ENCODE results near the gene WSB1.

Gene WSB1

DNA sequence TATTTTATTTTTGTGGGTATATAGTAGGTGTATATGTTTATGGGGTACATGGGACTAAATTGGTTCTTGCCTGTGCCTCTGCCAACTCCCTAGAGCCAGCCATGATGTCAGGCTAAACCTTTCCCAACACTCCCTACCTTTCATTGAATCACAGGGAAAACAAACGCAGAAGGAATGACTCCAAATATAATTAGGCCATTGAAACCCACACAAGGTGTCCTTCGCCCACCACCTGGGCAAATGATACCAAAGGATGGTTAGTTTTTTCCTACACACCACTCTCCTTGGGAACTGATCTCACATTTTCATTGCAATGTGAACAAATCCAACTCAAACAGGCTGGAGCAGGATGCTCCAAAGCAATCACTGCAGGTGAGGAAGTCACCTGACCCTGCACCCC is 27.5 kb downstream of the WSB1 start:
- Histone ChIP-seq H3K9me2 (replicated peaks; ENCODE audit: insufficient read depth, low read length) (no peaks in the 10 kb centered on the region), H3K4me2 (ENCODE audit: low read depth, low read length, poor library complexity, severe bottlenecking) (no peak overlapping the region), H3K27me3 (ENCODE audit: low read length) (no peaks in the 10 kb centered on the region), H2AFZ (ENCODE audit: low read depth, low read length, severe bottlenecking) (no peak overlapping the region), H3K4me3 (ENCODE audit: insufficient read depth, low read length, poor library complexity, severe bottlenecking) (no peak overlapping the region), H3K27ac (ENCODE audit: low read depth, low read length) (no peak overlapping the region), H4K20me1 (ENCODE audit: low read depth, low read length) (no peaks in the 10 kb centered on the region), H3K9me3 (ENCODE audit: insufficient read depth, low read length) (no peaks in the 10 kb centered on the region), H3K9ac (ENCODE audit: low read length) (no peak overlapping the region), H3K36me3 (ENCODE audit: low read length) (no peaks in the 10 kb centered on the region), H3F3A (ENCODE audit: insufficient read depth) (no peaks in the 10 kb centered on the region; the same call in 1 of the 2 replicates), H3K79me2 (ENCODE audit: insufficient read depth, low read length) (no peaks in the 10 kb centered on the region)
- TF ChIP-seq, protein P1, sequence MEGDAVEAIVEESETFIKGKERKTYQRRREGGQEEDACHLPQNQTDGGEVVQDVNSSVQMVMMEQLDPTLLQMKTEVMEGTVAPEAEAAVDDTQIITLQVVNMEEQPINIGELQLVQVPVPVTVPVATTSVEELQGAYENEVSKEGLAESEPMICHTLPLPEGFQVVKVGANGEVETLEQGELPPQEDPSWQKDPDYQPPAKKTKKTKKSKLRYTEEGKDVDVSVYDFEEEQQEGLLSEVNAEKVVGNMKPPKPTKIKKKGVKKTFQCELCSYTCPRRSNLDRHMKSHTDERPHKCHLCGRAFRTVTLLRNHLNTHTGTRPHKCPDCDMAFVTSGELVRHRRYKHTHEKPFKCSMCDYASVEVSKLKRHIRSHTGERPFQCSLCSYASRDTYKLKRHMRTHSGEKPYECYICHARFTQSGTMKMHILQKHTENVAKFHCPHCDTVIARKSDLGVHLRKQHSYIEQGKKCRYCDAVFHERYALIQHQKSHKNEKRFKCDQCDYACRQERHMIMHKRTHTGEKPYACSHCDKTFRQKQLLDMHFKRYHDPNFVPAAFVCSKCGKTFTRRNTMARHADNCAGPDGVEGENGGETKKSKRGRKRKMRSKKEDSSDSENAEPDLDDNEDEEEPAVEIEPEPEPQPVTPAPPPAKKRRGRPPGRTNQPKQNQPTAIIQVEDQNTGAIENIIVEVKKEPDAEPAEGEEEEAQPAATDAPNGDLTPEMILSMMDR (IDR thresholded peaks at IDR 0.05; ENCODE audit: insufficient read depth, low read length, poor library complexity, severe bottlenecking): no peak
- TF ChIP-seq EZH2phosphoT487 (conservative IDR thresholded peaks at IDR 0.05; ENCODE audit: low read length): no peak

DNA sequence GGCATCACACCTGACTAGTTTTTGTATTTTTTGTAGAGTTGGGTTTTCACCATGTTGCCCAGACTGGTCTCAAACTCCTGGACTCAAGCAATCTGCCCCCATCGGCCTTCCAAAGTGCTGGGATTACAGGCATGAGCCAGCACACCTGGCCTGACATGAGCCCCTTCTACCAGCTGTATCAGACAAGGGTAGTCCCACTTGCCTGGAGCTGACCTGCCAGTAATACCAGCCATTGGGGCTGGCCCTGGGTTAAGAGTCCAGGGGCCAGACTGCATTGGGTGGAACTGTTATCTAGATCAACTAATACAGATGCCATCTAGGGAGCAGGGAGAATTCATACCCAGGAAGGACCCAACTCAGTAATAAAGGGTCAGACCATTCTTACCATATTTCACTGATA is 28.1 kb downstream of the WSB1 start:
- no peak overlapping the region for H3K9ac ChIP-seq (ENCODE audit: low read length)
- H2AFZ ChIP-seq (ENCODE audit: low read depth, low read length, severe bottlenecking): no peak overlapping the region
- no peaks in the 10 kb centered on the region for H3K27me3 ChIP-seq (ENCODE audit: low read length)
- no peaks in the 10 kb centered on the region for H3F3A ChIP-seq (ENCODE audit: insufficient read depth)
- no peaks in the 10 kb centered on the region for H3K79me2 ChIP-seq (ENCODE audit: insufficient read depth, low read length)
- no peaks in the 10 kb centered on the region for H3K9me3 ChIP-seq (ENCODE audit: insufficient read depth, low read length)
- no peaks in the 10 kb centered on the region for H4K20me1 ChIP-seq (ENCODE audit: low read depth, low read length)
- no peaks in the 10 kb centered on the region for H3K36me3 ChIP-seq (ENCODE audit: low read length)
- TF ChIP-seq, protein P1 (IDR thresholded peaks at IDR 0.05; ENCODE audit: insufficient read depth, low read length, poor library complexity, severe bottlenecking): no peak
- TF ChIP-seq EZH2phosphoT487 (conservative IDR thresholded peaks at IDR 0.05; ENCODE audit: low read length): no peak
- no peak overlapping the region for H3K27ac ChIP-seq (ENCODE audit: low read depth, low read length)
- H3K4me2 ChIP-seq (ENCODE audit: low read depth, low read length, poor library complexity, severe bottlenecking): no peak overlapping the region
- H3K4me3 ChIP-seq (ENCODE audit: insufficient read depth, low read length, poor library complexity, severe bottlenecking): no peak overlapping the region
- H3K9me2 ChIP-seq (replicated peaks; ENCODE audit: insufficient read depth, low read length): no peaks in the 10 kb centered on the region

DNA sequence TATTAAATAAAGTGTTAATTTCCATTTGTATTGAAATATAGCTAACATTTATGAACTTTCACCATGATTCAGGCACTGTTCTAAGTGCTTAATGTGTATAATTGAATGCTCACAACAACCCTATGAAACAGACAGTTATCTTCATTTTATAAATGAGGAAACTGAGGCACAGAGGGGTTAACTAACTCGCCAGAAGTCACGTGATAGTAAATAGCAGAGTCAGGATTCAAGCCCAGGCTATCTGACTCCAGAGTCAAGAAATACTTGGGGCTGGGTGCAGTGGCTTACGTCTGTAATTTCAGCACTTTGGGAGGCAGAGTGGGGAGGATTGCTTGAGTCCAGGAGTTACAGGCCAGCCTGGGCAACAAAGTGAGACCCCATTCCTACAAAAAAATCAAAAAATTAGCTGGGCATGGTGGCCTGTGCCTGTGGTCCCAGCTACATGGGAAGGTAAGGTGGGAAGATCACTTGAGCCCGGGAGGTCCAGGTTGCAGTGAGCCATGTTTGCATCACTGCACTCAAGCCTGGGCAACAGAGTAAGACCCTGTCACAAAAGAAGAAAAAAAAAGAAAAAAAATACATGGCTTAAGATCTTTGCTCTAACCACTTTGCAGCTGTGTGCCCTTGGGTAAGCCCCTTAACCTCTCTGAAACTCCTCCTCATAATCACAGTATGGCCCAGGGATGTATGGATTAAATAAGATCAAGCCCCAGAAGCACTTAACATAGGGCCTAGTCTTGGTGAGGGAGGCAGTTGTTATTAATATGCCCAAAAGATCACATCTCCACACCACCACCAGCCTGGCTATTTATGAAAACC is 29.0 kb downstream of the WSB1 start:
- Histone ChIP-seq H4K20me1 (ENCODE audit: low read depth, low read length) (no peaks in the 10 kb centered on the region), H3K9me2 (replicated peaks; ENCODE audit: insufficient read depth, low read length) (no peaks in the 10 kb centered on the region), H3F3A (ENCODE audit: insufficient read depth) (no peaks in the 10 kb centered on the region), H3K27ac (ENCODE audit: low read depth, low read length) (no peak overlapping the region), H3K36me3 (ENCODE audit: low read length) (no peaks in the 10 kb centered on the region), H3K9ac (ENCODE audit: low read length) (no peak overlapping the region), H2AFZ (ENCODE audit: low read depth, low read length, severe bottlenecking) (no peak overlapping the region), H3K79me2 (ENCODE audit: insufficient read depth, low read length) (no peaks in the 10 kb centered on the region), H3K4me2 (ENCODE audit: low read depth, low read length, poor library complexity, severe bottlenecking) (no peak overlapping the region), H3K4me3 (ENCODE audit: insufficient read depth, low read length, poor library complexity, severe bottlenecking) (no peak overlapping the region), H3K9me3 (ENCODE audit: insufficient read depth, low read length) (no peaks in the 10 kb centered on the region), H3K27me3 (ENCODE audit: low read length) (no peaks in the 10 kb centered on the region)
- no peak for TF ChIP-seq EZH2phosphoT487 (conservative IDR thresholded peaks at IDR 0.05; ENCODE audit: low read length)
- TF ChIP-seq, protein P1 (IDR thresholded peaks at IDR 0.05; ENCODE audit: insufficient read depth, low read length, poor library complexity, severe bottlenecking): no peak
